GM12872 (cell line): Measurements from ENCODE around the gene ABHD8.

Experiments used
- CTCF ChIP-seq: IDR thresholded peaks from 3 replicates; pipeline ENCODE4 v1.5.1; 2011; ENCODE audit warnings: low read depth, mild to moderate bottlenecking, low read length, moderate library complexity; ENCODE audit not compliant: insufficient read depth

Gene ABHD8

GRCh38 chr19:17311455-17312188 is 8.4 kb upstream of the ABHD8 start:
- TF ChIP-seq CTCF = no peak

- no peak for TF ChIP-seq CTCF
Measured at GRCh38 chr19:17309965-17310461, 6.8 kb upstream of the ABHD8 start.

GRCh38 chr19:17309198-17309964 is 6.2 kb upstream of the ABHD8 start, which contains the start of gene DDA1:
Gene DDA1, plus strand, starts transcription at chr19:17309563. Its CDS starts 92 bp downstream, at chr19:17309655.
- TF ChIP-seq CTCF = no peak

- no peak for TF ChIP-seq CTCF
Measured at GRCh38 chr19:17307876-17308377, 4.7 kb upstream of the ABHD8 start.

- no peak for TF ChIP-seq CTCF
Measured at GRCh38 chr19:17306285-17306714, 3.1 kb upstream of the ABHD8 start.

- peak; percentile 87 for TF ChIP-seq CTCF
Measured at GRCh38 chr19:17305517-17306284, 2.5 kb upstream of the ABHD8 start, which contains the start of gene MRPL34. Gene MRPL34, plus strand, starts transcription at chr19:17305872. Its CDS starts 21 bp downstream, at chr19:17305893.

- no peak for TF ChIP-seq CTCF
Measured at GRCh38 chr19:17305216-17305516, 1.9 kb upstream of the ABHD8 start.
